HepG2 (cell line): Measurements from ENCODE around the gene SALL4. TPM values are rescaled to one million over a fixed set of nuclear protein-coding genes. Genes with fewer than 3 reads are reported as not detected.
A peak's percentile ranks its signal among the peaks of the same experiment; 100 is the strongest.

Experiments used
- ATAC-seq: fragments of 200-7000 bp; cut with Tn5 transposase; 3 replicates; pipeline ENCODE4 v1.9.1; 2020; ENCODE audit warnings: mild to moderate bottlenecking, moderate library complexity
- BruUV-seq: library from RNA; stranded (reverse); fragments of 400-500 nt; replicated peaks from 2 replicates; lab custom pipeline; 2021; lab: Mats Ljungman, UMichigan
- CTCF ChIA-PET: fragments of 300-600 bp; formaldehyde crosslinking; extraction: SDS; loops from one replicate; lab custom pipeline; 2021; ENCODE audit warnings: low total read pairs, inconsistent platforms, low intra/inter-chr PET ratio; lab: Yijun Ruan, JAX
- POLR2A ChIA-PET: fragments of 350-600 bp; sonication (Branson Sonifier 250); formaldehyde crosslinking; loops from one replicate; lab custom pipeline; 2020; ENCODE audit warnings: antibody characterized with exemption, inconsistent platforms; lab: Yijun Ruan, JAX
- DNase-seq: peaks from one replicate; pipeline ENCODE4 v3.0.0-alpha.2; 2015; ENCODE audit warnings: low spot score
- FAIRE-seq: peaks from 3 replicates; lab custom pipeline; 2011; peaks lifted over from hg19 to GRCh38; lab: Jason Lieb, UNC
- H2AFZ ChIP-seq: one replicate; pipeline ENCODE4 v1.6.1; 2011; ENCODE audit warnings: low read length, inconsistent platforms
- H3K27ac ChIP-seq: fragments of 300-600 bp; 3 replicates; pipeline ENCODE4 v1.8.0; 2011; ENCODE audit warnings: mixed run types, mild to moderate bottlenecking, mixed read lengths, low read length, inconsistent platforms; ENCODE audit not compliant: insufficient read depth; ENCODE audit errors: extremely low read length
- H3K27me3 ChIP-seq, 2 experiments: fragments of 200-600 bp in 1 of 2; 2 replicates in 1 of 2; 3 replicates in 1 of 2; pipeline versions ENCODE4 v1.6.0 to v1.8.0; 2011; ENCODE audit warnings: low read length in 2 of 2, mild to moderate bottlenecking in 2 of 2, moderate library complexity in 2 of 2, inconsistent platforms in 1 of 2; ENCODE audit not compliant: insufficient read depth in 2 of 2, control insufficient read depth in 1 of 2
- H3K36me3 ChIP-seq, 2 experiments: fragments of 200-600 bp in 1 of 2; replicated peaks in 1 of 2; 2 replicates in 1 of 2; 3 replicates in 1 of 2; pipeline versions ENCODE4 v1.5.1 to v1.8.0; 2011; ENCODE audit warnings: low read length in 2 of 2, inconsistent platforms in 1 of 2; ENCODE audit not compliant: insufficient read depth in 2 of 2, control insufficient read depth in 1 of 2
- H3K4me1 ChIP-seq: 2 replicates; pipeline ENCODE4 v1.5.1; 2012; ENCODE audit warnings: low read length, inconsistent platforms; ENCODE audit not compliant: insufficient read depth
- H3K4me2 ChIP-seq: 2 replicates; pipeline ENCODE4 v1.6.0; 2011; ENCODE audit warnings: low read depth, low read length, inconsistent platforms
- H3K4me3 ChIP-seq, 3 experiments: fragments of 200-600 bp in 1 of 3; sonication (generic), shearing (Covaris generic) in 1 of 3; replicated peaks in 1 of 3; 2 replicates each; pipeline ENCODE4 v1.5.1; 2011 to 2016; ENCODE audit warnings: low read length in 3 of 3, inconsistent platforms in 2 of 3, low read depth in 2 of 3, mild to moderate bottlenecking in 2 of 3, control low read depth in 1 of 3, mixed read lengths in 1 of 3; ENCODE audit not compliant: insufficient read depth in 1 of 3
- H3K79me2 ChIP-seq: one replicate; pipeline ENCODE4 v1.6.1; 2011; ENCODE audit warnings: low read length, inconsistent platforms; ENCODE audit not compliant: insufficient read depth
- H3K9ac ChIP-seq: 2 replicates; pipeline ENCODE4 v1.6.0; 2011; ENCODE audit warnings: mild to moderate bottlenecking, low read depth, low read length, inconsistent platforms; ENCODE audit not compliant: insufficient read depth
- H3K9me3 ChIP-seq: 2 replicates; pipeline ENCODE4 v1.5.1; 2012; ENCODE audit warnings: mild to moderate bottlenecking, low read length
- H4K20me1 ChIP-seq: 2 replicates; pipeline ENCODE4 v1.6.0; 2011; ENCODE audit warnings: inconsistent platforms, mild to moderate bottlenecking, low read length, moderate library complexity; ENCODE audit not compliant: insufficient read depth
- DMAP1 ChIP-seq: IDR thresholded peaks from 2 replicates; pipeline ENCODE4 v1.6.1; 2016
- NONO ChIP-seq, 2 experiments: fragments of 450-650 bp in 1 of 2; sonication (generic) in 1 of 2; formaldehyde crosslinking in 1 of 2; IDR thresholded peaks in 1 of 2; conservative IDR thresholded peaks in 1 of 2; 2 replicates each; pipeline versions ENCODE4 v1.6.1 to v1.8.0; 2017 to 2022; ENCODE audit warnings: mild to moderate bottlenecking in 1 of 2, missing genetic modification reagents in 1 of 2, moderate library complexity in 1 of 2
- PRPF4 ChIP-seq: fragments of 200-400 bp; formaldehyde crosslinking; IDR thresholded peaks from 2 replicates; pipeline ENCODE4 v1.6.1; 2016; ENCODE audit warnings: low read length, low read depth; ENCODE audit not compliant: poor library complexity, severe bottlenecking
- SNAPC2 ChIP-seq: sonication (generic); formaldehyde crosslinking; IDR thresholded peaks from 2 replicates; pipeline ENCODE4 v1.8.1; 2022; ENCODE audit warnings: mild to moderate bottlenecking, missing genetic modification reagents
- ZMYM3 ChIP-seq: sonication (generic); formaldehyde crosslinking; IDR thresholded peaks from 2 replicates; pipeline ENCODE4 v1.5.1; 2020; ENCODE audit warnings: mild to moderate bottlenecking, missing genetic modification reagents
- ZNF30 ChIP-seq: sonication (generic); formaldehyde crosslinking; IDR thresholded peaks from 2 replicates; pipeline ENCODE4 v1.5.0; 2020; ENCODE audit warnings: mild to moderate bottlenecking, missing genetic modification reagents
- ZNF7 ChIP-seq: IDR thresholded peaks from 2 replicates; pipeline ENCODE4 v1.6.1; 2016; ENCODE audit warnings: missing biosample characterization, missing genetic modification reagents
- WGBS: methylation state at CpG from one replicate; pipeline ENCODE4 v1.1.6; 2017; ENCODE audit warnings: low lambda C conversion rate; 5-methylcytosine and 5-hydroxymethylcytosine counted together
- in situ Hi-C: cut with HindIII; loops from 2 replicates; pipeline ENCODE4 v1.10.0; 2017; ENCODE audit warnings: low pct_unique_long_range_greater_than_20kb; ENCODE audit not compliant: extremely low pct_ligation_motif_present
- intact Hi-C: fragments of 100-400 bp; cut with micrococcal nuclease; formaldehyde crosslinking; loops from one replicate; pipeline ENCODE4 v1.10.0; 2022; ENCODE audit not compliant: unreplicated experiment
- polyA plus RNA-seq, 8 experiments: library from polyadenylated mRNA; depleted of rRNA in 3 of 8; stranded (reverse) in 7 of 8; unstranded in 1 of 8; fragments of >200 nt; fragmentation: Illumina TruSeq in 4 of 8; extraction: Trizol in 4 of 8; gene quantifications; 2 replicates each; pipeline versions ENCODE4 v1.2.1 to v1.2.3, GENCODE V29; 2011 to 2016; ENCODE audit warnings: low read depth in 4 of 8, missing spikeins in 1 of 8, mixed read lengths in 1 of 8; ENCODE audit not compliant: insufficient read depth in 1 of 8
- total RNA-seq, 5 experiments: library from RNA; depleted of rRNA; stranded (reverse); fragments of >200 nt; fragmentation: Illumina TruSeq; extraction: Trizol; gene quantifications; 2 replicates each; pipeline ENCODE4 v1.2.3, GENCODE V29; 2016; ENCODE audit warnings: low read depth in 1 of 5
- TF ChIP-seq, protein P1 (sequence below): sonication (generic); formaldehyde crosslinking; IDR thresholded peaks from 2 replicates; pipeline ENCODE4 v1.8.0; 2022; ENCODE audit warnings: missing genetic modification reagents, mild to moderate bottlenecking, borderline replicate concordance
- TF ChIP-seq, protein P2 (sequence below): sonication (generic); formaldehyde crosslinking; IDR thresholded peaks from 2 replicates; pipeline ENCODE4 v1.4.0; 2020; ENCODE audit warnings: missing genetic modification reagents

The SALL4 gene
- total and polyA plus RNA-seq, 2 of the 13 experiments (the other 11 are each of a cell fraction or from before 2014, with no cell fraction given), result 0.33 to 1.8 TPM

DNA sequence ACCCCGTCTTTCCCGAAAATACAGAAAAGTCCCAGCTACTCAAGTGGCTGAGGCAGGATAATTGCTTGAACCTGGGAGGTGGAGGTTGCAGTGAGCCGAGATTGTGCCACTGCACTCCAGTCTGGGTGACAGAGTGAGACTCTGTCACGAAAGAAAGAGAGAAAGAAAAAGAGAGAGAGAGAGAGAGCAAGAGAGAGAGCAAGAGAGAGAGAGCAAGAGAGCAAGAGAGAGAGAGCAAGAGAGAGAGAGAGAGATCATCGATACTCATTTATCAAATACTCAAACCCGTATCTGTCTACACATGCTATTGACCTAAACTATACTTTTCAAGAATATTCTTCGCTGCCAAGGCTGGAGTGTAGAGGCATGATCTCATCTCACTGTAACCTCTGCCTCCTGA, 28.2 kb upstream of the SALL4 start:
- Histone ChIP-seq H3K4me1 (0 out of 2 replicates have a peak, but pooled peaks cover 7% of the 10 kb centered on the region), H4K20me1 (no peaks in the 10 kb centered on the region), H3K9ac (no peak overlapping the region), H3K27ac (no peak overlapping the region), H3K4me2 (no peak overlapping the region), H2AFZ (no peak overlapping the region), H3K36me3 (no peaks in the 10 kb centered on the region), H3K9me3 (no peaks in the 10 kb centered on the region), H3K79me2 (no peaks in the 10 kb centered on the region), H3K4me3 (no peak overlapping the region), H3K27me3 (peaks cover 0 to 4% of the 10 kb centered on the region in 2 experiments; a peak in 1 of 5 replicates)
- ChIA-PET CTCF (no interaction called here), POLR2A (no interaction called here)
- ATAC-seq (no peak), FAIRE-seq (no peak), DNase-seq (no peak)
- TF ChIP-seq, protein P1, sequence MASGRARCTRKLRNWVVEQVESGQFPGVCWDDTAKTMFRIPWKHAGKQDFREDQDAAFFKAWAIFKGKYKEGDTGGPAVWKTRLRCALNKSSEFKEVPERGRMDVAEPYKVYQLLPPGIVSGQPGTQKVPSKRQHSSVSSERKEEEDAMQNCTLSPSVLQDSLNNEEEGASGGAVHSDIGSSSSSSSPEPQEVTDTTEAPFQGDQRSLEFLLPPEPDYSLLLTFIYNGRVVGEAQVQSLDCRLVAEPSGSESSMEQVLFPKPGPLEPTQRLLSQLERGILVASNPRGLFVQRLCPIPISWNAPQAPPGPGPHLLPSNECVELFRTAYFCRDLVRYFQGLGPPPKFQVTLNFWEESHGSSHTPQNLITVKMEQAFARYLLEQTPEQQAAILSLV, result no peak
- TF ChIP-seq DMAP1 (no peak), SNAPC2 (CRISPR knock-in tag) (no peak), PRPF4 (no peak)
- 49% methylated on average over 7 of the region's 7 CpGs for WGBS
- in situ Hi-C loops, result no loop called here
- no TSS peak for BruUV-seq
- intact Hi-C loops, result no loop called here

DNA sequence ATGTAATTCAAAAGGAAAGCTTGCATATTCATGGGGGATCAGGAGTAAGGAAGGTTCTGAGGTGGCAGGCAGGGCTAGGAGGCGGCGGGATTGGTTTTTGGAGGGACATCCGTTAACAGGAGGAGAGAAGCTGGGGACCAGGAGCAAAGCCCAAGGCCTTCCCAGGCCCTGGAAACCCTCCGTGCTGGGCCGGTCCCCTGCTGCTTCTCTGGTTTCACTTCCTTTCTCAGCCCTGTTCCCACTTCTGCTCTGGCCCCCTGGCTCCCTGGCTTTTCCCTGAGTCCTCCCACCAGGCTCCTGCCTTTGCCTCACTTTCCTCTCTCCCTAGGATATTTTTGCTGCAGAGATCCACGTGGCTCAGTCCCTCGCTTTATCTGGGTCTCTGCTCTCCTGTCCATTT, 26.4 kb upstream of the SALL4 start:
- WGBS, result 30% methylated on average over 7 of the region's 7 CpGs
- intact Hi-C loops (no loop called here), in situ Hi-C loops (no loop called here)
- Histone ChIP-seq H3K4me3 (peak overlapping the region in 1 of 3 experiments; percentile 22; a peak in 1 of 6 replicates), H3K27ac (no peak overlapping the region), H4K20me1 (no peaks in the 10 kb centered on the region), H3K4me2 (peak overlapping the region; percentile 46), H3K4me1 (0 out of 2 replicates have a peak, but pooled peaks cover 7% of the 10 kb centered on the region), H3K9ac (no peak overlapping the region), H3K36me3 (no peaks in the 10 kb centered on the region), H2AFZ (no peak overlapping the region), H3K27me3 (peaks cover 0 to 4% of the 10 kb centered on the region in 2 experiments; a peak in 1 of 5 replicates), H3K9me3 (no peaks in the 10 kb centered on the region), H3K79me2 (no peaks in the 10 kb centered on the region)
- no peak for FAIRE-seq
- BruUV-seq, result no TSS peak
- DNase-seq, result no peak
- ChIA-PET CTCF (interaction anchor here (1.2 kb wide), 1 partner anchor 28 kb away, joined by 3 read pairs; no protein-coding TSS in a partner anchor), POLR2A (no interaction called here)
- peak; percentile 60 for ATAC-seq
- TF ChIP-seq NONO (IDR thresholded peaks at IDR 0.05) (no peak), NONO (CRISPR knock-in tag; conservative IDR thresholded peaks at IDR 0.05) (no peak), ZNF30 (no peak), ZNF7 (CRISPR knock-in tag) (0 out of 2 replicates have a peak, but pooled peaks have one; percentile 12), ZMYM3 (no peak)
- TF ChIP-seq, protein P2, sequence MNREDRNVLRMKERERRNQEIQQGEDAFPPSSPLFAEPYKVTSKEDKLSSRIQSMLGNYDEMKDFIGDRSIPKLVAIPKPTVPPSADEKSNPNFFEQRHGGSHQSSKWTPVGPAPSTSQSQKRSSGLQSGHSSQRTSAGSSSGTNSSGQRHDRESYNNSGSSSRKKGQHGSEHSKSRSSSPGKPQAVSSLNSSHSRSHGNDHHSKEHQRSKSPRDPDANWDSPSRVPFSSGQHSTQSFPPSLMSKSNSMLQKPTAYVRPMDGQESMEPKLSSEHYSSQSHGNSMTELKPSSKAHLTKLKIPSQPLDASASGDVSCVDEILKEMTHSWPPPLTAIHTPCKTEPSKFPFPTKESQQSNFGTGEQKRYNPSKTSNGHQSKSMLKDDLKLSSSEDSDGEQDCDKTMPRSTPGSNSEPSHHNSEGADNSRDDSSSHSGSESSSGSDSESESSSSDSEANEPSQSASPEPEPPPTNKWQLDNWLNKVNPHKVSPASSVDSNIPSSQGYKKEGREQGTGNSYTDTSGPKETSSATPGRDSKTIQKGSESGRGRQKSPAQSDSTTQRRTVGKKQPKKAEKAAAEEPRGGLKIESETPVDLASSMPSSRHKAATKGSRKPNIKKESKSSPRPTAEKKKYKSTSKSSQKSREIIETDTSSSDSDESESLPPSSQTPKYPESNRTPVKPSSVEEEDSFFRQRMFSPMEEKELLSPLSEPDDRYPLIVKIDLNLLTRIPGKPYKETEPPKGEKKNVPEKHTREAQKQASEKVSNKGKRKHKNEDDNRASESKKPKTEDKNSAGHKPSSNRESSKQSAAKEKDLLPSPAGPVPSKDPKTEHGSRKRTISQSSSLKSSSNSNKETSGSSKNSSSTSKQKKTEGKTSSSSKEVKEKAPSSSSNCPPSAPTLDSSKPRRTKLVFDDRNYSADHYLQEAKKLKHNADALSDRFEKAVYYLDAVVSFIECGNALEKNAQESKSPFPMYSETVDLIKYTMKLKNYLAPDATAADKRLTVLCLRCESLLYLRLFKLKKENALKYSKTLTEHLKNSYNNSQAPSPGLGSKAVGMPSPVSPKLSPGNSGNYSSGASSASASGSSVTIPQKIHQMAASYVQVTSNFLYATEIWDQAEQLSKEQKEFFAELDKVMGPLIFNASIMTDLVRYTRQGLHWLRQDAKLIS (CRISPR knock-in tag), result no peak
